CD4-positive, alpha-beta T cell treated with Interleukin-15 for 4 hours (primary cell): ENCODE measurements around the gene SLC17A1.

Experiments used
- DNase-seq: peaks from one replicate; pipeline ENCODE4 v3.0.0-alpha.2; 2020; ENCODE audit warnings: low spot score

Gene SLC17A1, protein sequence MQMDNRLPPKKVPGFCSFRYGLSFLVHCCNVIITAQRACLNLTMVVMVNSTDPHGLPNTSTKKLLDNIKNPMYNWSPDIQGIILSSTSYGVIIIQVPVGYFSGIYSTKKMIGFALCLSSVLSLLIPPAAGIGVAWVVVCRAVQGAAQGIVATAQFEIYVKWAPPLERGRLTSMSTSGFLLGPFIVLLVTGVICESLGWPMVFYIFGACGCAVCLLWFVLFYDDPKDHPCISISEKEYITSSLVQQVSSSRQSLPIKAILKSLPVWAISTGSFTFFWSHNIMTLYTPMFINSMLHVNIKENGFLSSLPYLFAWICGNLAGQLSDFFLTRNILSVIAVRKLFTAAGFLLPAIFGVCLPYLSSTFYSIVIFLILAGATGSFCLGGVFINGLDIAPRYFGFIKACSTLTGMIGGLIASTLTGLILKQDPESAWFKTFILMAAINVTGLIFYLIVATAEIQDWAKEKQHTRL

GRCh38 chr6:25831532-25832306, at the start of gene SLC17A1:
Gene SLC17A1, minus strand, starts transcription at chr6:25832052. Its CDS starts 1,495 bp downstream, at chr6:25830557.
- DNase-seq = no peak

DNA sequence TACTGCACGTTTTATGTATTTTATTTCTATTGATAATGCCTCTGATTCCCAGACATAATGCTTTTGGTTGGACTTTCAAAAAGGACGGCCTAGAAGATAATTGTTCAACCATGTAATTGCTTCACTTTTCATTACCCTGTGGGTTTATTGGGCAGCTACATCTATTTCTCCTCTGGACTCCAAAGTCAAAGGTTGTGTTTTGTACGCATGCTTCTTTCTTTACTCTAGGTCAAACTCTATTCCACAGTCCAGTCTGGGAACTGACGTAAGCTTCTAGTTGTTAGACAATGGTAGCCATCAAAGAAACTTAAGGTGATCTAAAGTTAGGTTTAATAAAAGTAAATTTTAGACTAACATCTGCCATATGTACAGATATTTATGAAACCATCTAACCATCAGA, 48.7 kb upstream of the SLC17A1 start:
- DNase-seq = no peak

DNA sequence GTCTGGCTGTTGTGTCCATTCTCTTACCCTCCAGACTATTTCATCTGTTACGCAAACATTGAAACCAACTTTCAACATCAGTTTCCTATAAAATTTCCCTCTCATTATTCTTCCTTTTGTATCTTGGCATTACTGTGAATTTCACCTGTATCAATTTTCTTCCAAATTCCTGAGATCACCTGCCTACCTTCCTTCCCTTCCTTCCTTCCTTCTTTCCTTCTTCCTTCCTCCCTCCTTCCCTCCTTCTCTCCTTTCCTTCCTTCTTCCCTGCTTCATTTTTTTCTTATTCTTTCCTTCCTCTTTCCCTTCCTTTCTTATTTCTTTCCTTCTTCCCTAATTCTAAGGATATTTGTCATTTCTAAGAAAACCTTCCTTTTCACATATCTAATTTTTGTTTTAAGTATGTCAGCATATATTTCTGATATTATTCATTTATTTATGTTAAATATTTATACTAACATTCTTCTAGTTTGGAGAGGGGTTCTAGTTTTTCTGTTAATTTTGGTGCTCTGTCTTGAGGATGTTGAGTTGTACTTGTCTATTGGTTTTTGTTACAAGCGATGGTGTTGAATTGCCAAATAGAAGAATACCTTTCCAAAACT, 47.0 kb upstream of the SLC17A1 start:
- DNase-seq = no peak

DNA sequence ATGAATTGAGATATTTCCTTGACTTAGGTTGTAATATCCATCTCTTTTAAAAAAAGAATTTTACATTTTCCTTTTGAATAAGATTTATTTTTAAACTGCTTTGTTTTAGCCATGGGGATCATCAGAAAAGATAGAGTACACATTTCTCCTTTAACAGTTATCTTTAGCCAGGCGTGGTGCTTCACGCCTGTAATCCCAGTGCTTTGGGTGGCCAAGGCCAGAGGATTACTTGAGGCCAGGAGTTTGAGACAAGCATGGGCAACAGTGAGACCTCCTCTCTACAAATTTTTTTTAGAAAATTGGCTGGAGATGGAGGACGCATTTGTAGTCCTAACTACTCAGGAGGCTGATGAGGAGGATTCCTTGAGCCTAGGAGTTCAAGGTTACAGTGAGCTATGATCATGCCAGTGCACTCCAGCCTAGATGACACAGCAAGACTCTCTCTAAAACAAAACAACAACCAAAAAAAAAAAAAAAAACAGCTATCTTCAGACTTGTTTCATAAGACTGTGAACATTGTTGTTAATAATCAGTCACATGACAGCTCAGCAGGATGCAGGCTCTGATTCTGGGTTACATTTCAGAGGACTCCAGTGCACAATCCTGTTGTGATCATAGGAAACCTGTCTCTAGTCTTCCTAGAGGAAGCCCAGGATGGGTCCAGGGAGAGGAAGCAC, 44.2 kb upstream of the SLC17A1 start:
- DNase-seq = no peak

DNA sequence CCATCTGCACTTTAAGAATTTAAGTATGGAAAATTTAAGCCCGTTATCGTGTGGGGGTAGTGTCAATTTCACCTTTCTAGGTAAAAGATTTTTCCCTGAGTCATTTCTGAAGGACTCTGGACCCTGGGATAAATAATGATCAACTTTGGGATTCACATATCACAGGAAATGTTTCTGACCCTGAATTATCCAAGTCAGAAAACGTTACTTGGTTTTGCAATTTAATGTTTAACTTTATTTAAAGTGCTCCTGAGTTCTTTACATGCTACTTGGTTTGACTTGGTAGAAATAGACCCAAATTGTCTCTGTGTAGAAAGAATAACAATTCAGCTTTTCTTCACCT, 43.7 kb upstream of the SLC17A1 start:
- no peak for DNase-seq

DNA sequence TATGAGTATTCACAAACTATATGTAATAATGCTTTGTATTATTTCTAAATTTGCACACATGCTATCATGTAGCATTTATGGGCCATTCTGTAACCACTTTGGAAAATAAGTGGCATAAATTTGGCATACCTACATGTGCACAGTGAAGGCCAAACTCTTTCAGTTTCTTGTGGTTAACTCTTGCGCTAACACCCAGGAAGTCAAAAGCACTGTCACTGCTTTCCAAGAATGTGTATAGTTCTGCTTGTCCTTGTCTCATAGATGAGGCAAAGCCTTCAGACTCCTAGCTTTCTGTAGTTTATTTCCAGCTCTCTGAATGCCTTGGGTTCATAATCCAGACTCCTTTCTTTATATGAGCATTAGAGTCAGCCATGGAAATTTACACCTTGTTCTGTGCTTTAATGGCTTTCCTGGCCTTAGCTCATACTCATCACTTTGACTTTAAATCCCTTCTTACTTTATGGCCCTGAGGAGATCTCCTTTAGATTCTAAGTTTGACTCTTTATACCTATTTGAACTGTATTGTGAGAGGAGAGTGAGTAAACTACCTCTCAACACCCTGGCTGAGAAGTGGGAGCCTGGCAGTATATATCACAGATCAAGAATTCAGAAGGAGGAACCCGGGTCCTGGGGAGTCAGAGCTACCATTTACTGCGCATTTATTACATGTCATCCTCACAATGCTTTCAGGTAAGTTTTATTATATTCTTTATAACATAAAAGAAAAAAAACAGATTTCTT, 43.1 kb upstream of the SLC17A1 start:
- DNase-seq = peak; percentile 37

DNA sequence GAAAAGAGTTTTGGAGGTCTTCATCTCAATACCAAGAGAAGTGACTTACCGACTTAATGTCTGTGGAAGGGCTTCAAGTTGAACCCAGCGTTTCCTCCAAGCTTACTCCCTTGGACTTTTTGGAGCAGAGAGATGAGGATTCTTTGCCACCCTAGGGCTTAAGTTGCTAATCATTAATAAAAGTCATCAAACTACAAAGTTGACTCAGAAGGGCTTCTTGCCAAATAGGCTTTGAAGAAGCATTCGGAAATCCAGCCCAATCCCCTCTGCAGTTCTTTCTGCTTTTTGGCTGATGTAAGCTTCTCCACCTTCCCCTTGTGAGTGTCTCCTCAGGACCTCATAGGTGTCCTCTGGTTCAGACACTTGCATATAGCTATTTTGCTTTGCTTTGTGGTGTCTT, 42.3 kb upstream of the SLC17A1 start, which contains the start of gene SLC17A3:
SLC17A3 (minus strand) TSS at position 126 of the 400 bp plus-strand sequence. CDS start 5,856 bp downstream, outside the sequence.
- DNase-seq = no peak

- peak; percentile 42 for DNase-seq
Measured at GRCh38 chr6:25872814-25873213, 41.0 kb upstream of the SLC17A1 start.

- no peak for DNase-seq
Measured at GRCh38 chr6:25869840-25870239, 38.0 kb upstream of the SLC17A1 start.

DNA sequence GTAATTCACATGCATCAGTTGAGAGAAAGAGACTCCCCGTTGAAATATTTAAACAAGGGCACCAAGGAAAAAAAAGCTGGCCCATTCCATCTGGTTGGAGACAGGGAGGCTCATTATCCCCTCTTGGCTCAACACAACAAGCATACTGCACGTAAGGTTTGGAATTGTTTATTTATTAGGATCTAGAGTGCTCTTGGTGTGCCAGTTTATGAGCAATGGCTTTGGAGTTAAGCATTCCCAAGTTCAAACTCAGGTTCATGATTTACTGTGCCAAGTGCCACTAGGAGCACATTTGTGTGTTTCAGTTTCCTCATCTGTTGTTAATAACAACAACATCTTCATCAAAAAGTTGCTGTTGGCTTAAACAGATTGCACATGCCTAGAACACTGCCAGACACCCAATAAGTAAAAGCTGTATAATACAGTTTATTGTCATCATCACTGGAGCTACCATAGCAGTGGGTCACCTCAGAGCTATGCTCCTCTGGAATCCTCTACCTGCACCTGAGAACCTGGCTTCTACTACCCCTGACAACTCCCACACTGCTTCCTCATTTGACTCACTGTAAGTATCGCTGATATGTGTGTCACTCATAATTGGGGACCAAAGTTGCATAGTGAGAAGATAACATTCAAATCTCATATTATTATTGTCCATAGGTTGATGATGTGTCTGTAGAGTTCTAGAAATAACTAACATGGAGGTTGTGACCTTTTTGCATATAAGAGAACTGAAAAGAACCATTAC, 36.8 kb upstream of the SLC17A1 start:
- DNase-seq = no peak

DNA sequence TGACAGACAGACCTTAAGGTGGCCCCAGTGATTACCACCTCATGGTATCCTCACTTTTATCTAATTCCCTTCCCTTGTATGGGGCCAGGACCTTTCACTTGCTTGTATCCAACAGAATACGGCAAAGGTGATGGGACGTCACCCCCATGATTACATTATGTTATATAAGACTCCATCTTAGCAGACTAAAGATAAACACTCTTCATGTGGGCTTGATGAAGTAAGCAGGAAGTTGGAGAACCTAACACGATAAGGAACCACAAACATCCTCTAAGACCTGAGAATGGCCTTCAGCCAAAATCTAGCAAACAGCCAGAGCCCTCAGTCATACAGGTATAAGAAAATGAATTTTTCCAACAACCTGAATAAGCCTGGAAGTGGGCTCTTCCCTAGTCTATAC, 34.2 kb upstream of the SLC17A1 start:
- DNase-seq = peak; percentile 37

GRCh38 chr6:25863360-25863759, 31.5 kb upstream of the SLC17A1 start:
- no peak for DNase-seq

- DNase-seq = no peak
Measured at GRCh38 chr6:25862199-25862598, 30.3 kb upstream of the SLC17A1 start.

DNA sequence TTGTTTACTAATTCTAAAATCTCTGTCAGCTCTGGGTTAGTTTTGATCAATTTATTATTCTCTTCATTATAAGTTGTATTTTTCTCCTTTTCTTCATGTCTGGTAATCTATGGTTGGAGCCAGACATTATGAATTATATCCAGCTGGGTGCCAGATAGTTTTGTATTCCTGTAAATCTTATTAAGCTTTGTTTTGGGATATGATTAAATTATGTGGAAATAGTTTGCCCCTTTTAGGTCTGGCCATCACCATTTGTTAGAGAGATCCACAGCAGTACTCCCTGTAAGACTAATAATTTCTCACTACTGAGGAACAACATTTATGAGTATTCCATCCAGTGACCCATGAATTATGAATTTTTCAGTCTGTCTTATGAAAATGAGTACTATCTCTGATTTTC, 20.9 kb upstream of the SLC17A1 start:
- no peak for DNase-seq

- DNase-seq = no peak
Measured at GRCh38 chr6:25851961-25852360, 20.1 kb upstream of the SLC17A1 start.

DNA sequence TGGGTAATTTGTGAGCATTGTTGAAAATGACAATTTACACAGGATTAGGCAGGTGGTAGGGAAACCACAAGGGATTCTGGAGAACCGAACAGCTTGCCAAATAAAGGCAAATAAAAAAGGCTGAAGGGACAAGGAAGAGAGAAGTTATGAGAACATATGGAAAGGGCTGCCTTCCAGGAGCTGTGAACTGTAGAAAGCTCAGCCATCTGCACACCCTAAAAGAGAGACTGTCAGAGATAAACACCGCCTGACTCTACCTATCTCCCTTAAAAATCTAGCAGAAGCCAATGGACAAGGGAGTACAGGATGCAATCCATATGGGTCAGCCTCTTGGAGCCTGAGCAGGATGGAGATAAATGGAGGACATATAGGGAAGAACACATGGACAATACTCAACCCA, 12.7 kb upstream of the SLC17A1 start:
- DNase-seq = no peak

- no peak for DNase-seq
Measured at GRCh38 chr6:25842526-25842925, 10.7 kb upstream of the SLC17A1 start.

DNA sequence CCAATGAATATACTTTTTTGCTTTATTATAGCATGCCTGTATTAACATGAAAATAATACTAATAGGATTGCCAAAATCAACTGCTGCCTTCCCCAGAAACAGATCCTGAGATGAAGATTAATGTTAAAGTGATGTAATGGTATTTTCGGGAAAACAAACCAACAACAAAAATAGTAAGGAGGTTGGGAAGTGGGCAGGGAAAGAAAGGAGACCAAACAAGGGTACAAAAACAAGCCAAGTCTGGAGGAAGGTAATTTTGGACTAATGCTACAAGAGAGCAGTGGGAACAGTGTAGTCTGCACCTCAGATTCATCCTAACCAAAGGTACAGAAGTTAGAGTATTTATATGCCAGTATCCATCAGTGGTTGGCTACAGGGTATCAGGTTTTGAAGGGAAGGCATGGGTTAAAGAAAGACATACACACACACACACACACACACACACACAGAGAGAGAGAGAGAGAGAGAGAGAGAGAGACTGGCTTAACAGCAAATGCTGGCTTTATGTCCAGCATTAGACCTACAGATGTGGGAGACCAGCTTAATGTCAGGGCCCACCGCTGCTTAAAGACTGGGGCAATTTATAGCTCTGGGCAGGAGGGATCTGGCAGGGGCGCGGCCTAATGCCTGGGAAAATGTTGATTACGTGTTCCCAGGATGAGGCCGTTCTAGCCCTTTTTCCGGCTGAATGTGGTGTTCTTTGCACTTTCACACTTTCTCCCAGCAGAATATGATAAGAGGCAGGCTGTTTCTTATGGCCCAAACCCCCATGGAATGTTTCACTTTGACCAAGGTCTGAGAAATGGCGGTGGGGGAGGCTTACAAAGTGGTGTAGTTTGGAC, 3.8 kb upstream of the SLC17A1 start:
- no peak for DNase-seq

DNA sequence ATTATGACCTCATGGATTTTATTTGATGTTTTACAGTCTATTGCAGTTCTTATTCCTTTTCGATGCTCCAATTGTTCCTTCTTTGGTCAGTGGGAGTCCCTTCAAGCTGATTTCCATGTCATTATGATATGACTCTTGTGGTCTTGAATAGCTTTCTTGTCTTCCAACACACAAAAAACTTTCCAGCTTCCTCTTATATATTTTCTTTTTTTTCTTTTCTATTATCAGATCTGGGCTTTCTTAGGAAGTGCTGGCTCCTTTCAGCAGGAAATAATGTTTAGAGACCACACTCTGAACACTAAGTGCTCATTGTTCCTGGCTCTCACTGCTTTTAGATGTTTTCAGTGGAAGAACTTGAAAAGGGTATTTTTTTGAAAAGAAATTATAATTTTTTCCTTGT, 3.1 kb upstream of the SLC17A1 start:
- DNase-seq = no peak

GRCh38 chr6:25833136-25833535, 1.3 kb upstream of the SLC17A1 start:
- DNase-seq = no peak
